Activated CD4-positive, alpha-beta T cell treated with anti-CD3 and anti-CD28 coated beads, Interleukin-2, amount 50 U/mL, for 48 hours (primary cell): ENCODE results near the gene CLCN7.

Experiments used
- DNase-seq, 2 experiments: peaks; one replicate each; pipeline ENCODE4 v3.0.0-alpha.2; 2020

CLCN7 gene

GRCh38 chr16:1427473-1428461 is 47.1 kb downstream of the CLCN7 start:
- no peak for DNase-seq

- no peak for DNase-seq
These were observed 47.9 kb downstream of the CLCN7 start for GRCh38 chr16:1426734-1427471.

- no peak for DNase-seq
These were observed 49.0 kb downstream of the CLCN7 start for GRCh38 chr16:1425616-1426370.

- DNase-seq: no peak
These were observed 50.8 kb downstream of the CLCN7 start for GRCh38 chr16:1424028-1424427.

GRCh38 chr16:1422076-1422475 is 52.8 kb downstream of the CLCN7 start:
- no peak for DNase-seq

- DNase-seq: no peak
These were observed 54.7 kb downstream of the CLCN7 start for GRCh38 chr16:1420111-1420539.

- DNase-seq: no peak
These were observed 58.3 kb downstream of the CLCN7 start for GRCh38 chr16:1416521-1416941.

- DNase-seq: peak; percentile 77 to 82
These were observed 60.1 kb downstream of the CLCN7 start, which contains the start of gene UNKL for GRCh38 chr16:1414532-1415260. Gene UNKL, minus strand, starts transcription at chr16:1414704. Its CDS starts 13 bp downstream, at chr16:1414691.

GRCh38 chr16:1413684-1414531 is 60.9 kb downstream of the CLCN7 start:
- DNase-seq: peak; percentile 72 to 73

- no peak for DNase-seq
These were observed 62.0 kb downstream of the CLCN7 start for GRCh38 chr16:1412847-1413246.

- DNase-seq: peak; percentile 96 to 97
These were observed 66.5 kb downstream of the CLCN7 start for GRCh38 chr16:1408171-1408837.

- no peak for DNase-seq
These were observed 67.1 kb downstream of the CLCN7 start for GRCh38 chr16:1407753-1408152.

- DNase-seq: no peak
These were observed 71.1 kb downstream of the CLCN7 start for GRCh38 chr16:1403733-1404132.

- DNase-seq: no peak
These were observed 71.8 kb downstream of the CLCN7 start for GRCh38 chr16:1403036-1403435.

GRCh38 chr16:1401758-1402154 is 73.1 kb downstream of the CLCN7 start:
- no peak for DNase-seq

GRCh38 chr16:1401061-1401757 is 73.6 kb downstream of the CLCN7 start:
- no peak for DNase-seq

GRCh38 chr16:1398826-1399581 is 75.8 kb downstream of the CLCN7 start:
- no peak for DNase-seq

- no peak for DNase-seq
These were observed 76.5 kb downstream of the CLCN7 start for GRCh38 chr16:1398351-1398750.

- DNase-seq: no peak
These were observed 77.0 kb downstream of the CLCN7 start for GRCh38 chr16:1397779-1398178.
